NT2/D1 (cell line): Measurements from ENCODE around the gene SIM2.

ENCODE experiments used
- SUZ12 ChIP-seq: IDR thresholded peaks from 2 replicates; pipeline ENCODE4 v1.6.1; 2011; ENCODE audit not compliant: insufficient read length, insufficient read depth; ENCODE audit errors: extremely low read depth
- YY1 ChIP-seq: IDR thresholded peaks from 2 replicates; pipeline ENCODE4 v1.6.1; 2011; ENCODE audit not compliant: insufficient read length, insufficient read depth
- ZNF274 ChIP-seq: IDR thresholded peaks from 2 replicates; pipeline ENCODE4 v1.6.1; 2011; ENCODE audit warnings: mild to moderate bottlenecking, low read depth, low read length

- TF ChIP-seq SUZ12 (no peak), YY1 (no peak), ZNF274 (no peak)
Observed at GRCh38 chr21:36706482-36706852, 7.6 kb downstream of the SIM2 start.
